Mucosa of descending colon (tissue), 3 donors: ENCODE data around the gene CDKAL1. TPM values are rescaled to one million over a fixed set of nuclear protein-coding genes. Genes with fewer than 3 reads are reported as not detected.

Source experiments
- ATAC-seq: fragments of 200-7000 bp; cut with Tn5 transposase; one replicate; pipeline ENCODE4 v1.9.1; 2020; ENCODE audit warnings: mild to moderate bottlenecking, moderate library complexity
- DNase-seq, 3 donors: peaks; one replicate each; pipeline ENCODE4 v3.0.0-alpha.2; 2020
- H3K36me3 ChIP-seq: fragments of 200-600 bp; one replicate; pipeline ENCODE4 v1.8.0; 2021; ENCODE audit warnings: low read depth, mild to moderate bottlenecking
- H3K4me1 ChIP-seq: fragments of 200-600 bp; one replicate; pipeline ENCODE4 v1.8.0; 2021; ENCODE audit warnings: low read depth, mild to moderate bottlenecking
- H3K4me3 ChIP-seq: fragments of 200-600 bp; one replicate; pipeline ENCODE4 v1.8.0; 2021; ENCODE audit warnings: mild to moderate bottlenecking
- H3K9me3 ChIP-seq: fragments of 200-600 bp; one replicate; pipeline ENCODE4 v1.8.0; 2021; ENCODE audit warnings: mild to moderate bottlenecking
- intact Hi-C, 2 donors: fragments of 100-400 bp; cut with DNase I in 1 of 2; cut with micrococcal nuclease in 1 of 2; formaldehyde crosslinking; loops; one replicate each; pipeline versions ENCODE4 v1.11.0 to v1.11.1; 2022; cut with DNase I, micrococcal nuclease
- total RNA-seq, 3 donors: library from RNA; stranded (reverse); fragmentation: NEBNext Ultra II Directional in 2 of 3; extraction: Animal tissue kit (Norgen Biotek cat#: 25700) in 2 of 3; gene quantifications; one replicate each; pipeline versions ENCODE4 v1.2.1 to v1.2.4, GENCODE V29; 2021 to 2023
- TF ChIP-seq, protein P1 (sequence below): fragments of 200-600 bp; IDR thresholded peaks from one replicate; pipeline ENCODE4 v1.8.0; 2022; ENCODE audit warnings: antibody characterized with exemption, mild to moderate bottlenecking
- donor health status: DM: no; HTN: no; CAD: no; lungs with moderate emphysema.
- donor health status: DM: no; HTN: no; CAD: no.
- donor health status: DM: no; HTN: yes; CAD: no.

The CDKAL1 gene
- total RNA-seq, 3 donors from 2014 or later = 13.4 to 15.5 (median 15.3) TPM

DNA sequence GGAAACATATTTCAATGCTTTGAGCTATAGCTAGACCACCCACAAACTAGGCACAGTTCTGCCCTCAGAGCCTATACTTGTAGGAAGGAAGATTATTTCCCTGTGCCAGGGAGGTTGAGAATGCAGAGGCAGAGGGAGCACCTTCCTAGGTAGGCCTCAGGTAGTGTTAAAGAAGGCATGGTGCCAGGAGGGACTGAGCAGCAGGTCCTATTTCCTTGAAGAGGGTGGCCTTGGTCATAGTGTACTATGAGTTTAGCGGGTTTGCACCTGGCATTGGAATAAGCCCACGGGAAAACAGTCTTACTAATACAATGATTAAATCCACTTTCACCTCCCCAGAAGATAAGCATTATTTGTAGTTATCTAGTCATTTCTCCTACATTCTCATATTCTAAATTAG lies 375.4 kb downstream of the CDKAL1 start:
- TF ChIP-seq, protein P1, sequence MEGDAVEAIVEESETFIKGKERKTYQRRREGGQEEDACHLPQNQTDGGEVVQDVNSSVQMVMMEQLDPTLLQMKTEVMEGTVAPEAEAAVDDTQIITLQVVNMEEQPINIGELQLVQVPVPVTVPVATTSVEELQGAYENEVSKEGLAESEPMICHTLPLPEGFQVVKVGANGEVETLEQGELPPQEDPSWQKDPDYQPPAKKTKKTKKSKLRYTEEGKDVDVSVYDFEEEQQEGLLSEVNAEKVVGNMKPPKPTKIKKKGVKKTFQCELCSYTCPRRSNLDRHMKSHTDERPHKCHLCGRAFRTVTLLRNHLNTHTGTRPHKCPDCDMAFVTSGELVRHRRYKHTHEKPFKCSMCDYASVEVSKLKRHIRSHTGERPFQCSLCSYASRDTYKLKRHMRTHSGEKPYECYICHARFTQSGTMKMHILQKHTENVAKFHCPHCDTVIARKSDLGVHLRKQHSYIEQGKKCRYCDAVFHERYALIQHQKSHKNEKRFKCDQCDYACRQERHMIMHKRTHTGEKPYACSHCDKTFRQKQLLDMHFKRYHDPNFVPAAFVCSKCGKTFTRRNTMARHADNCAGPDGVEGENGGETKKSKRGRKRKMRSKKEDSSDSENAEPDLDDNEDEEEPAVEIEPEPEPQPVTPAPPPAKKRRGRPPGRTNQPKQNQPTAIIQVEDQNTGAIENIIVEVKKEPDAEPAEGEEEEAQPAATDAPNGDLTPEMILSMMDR = no peak
- ATAC-seq = no peak
- no peak overlapping the region for H3K4me3 ChIP-seq
- H3K9me3 ChIP-seq = no peaks in the 10 kb centered on the region
- H3K4me1 ChIP-seq = no peaks in the 10 kb centered on the region
- no peak for DNase-seq
- intact Hi-C loops = no loop called here
- H3K36me3 ChIP-seq = no peaks in the 10 kb centered on the region

DNA sequence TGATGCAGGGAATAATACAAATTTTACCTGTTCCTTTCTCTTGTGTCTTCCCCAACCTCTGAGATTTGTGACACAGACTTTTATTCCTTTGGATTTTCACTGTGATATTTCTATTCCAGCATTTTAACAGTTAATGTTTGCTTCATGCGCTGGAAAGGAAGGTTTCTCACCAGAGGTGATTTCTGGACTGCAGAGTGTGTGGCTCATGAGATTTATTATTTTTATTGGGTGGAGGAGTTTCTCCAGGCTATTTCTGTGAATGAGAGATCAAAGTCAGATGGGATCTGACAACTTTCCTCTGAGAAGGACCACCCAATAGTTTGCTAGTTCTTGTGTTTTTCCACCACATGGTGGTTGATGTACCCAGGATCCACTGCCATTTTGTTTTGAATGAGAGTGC lies 377.5 kb downstream of the CDKAL1 start:
- TF ChIP-seq, protein P1 = no peak

DNA sequence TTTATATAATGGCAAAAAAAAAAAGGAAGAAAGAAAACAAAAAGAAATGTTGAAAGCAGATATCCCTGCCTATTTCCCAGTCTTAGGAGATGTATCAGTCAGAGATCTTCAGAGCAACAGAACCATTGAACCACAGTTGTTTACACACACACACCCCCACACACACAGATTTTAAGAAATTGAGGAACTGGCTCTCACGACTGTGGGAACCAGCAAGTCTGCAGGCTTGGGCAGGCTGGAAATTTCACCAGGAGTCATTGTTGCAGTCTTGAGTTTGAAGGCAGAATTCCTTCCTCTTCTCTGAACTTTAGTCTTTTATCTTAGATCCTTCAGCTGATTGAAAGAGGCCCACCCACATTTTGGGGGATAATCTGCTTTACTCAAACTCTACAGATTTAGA lies 380.9 kb downstream of the CDKAL1 start:
- TF ChIP-seq, protein P1 = no peak
- DNase-seq (no peak), ATAC-seq (no peak)
- H3K4me3 ChIP-seq = no peak overlapping the region
- intact Hi-C loops = no loop called here
- no peaks in the 10 kb centered on the region for H3K36me3 ChIP-seq
- H3K4me1 ChIP-seq = no peaks in the 10 kb centered on the region
- peaks cover 6% of the 10 kb centered on the region for H3K9me3 ChIP-seq

More for the DNA sequence above, 377.5 kb downstream of the CDKAL1 start:
- intact Hi-C loops = no loop called here
- Histone ChIP-seq H3K4me1 (no peaks in the 10 kb centered on the region), H3K9me3 (peaks cover 6% of the 10 kb centered on the region), H3K36me3 (no peaks in the 10 kb centered on the region), H3K4me3 (no peak overlapping the region)
- ATAC-seq (no peak), DNase-seq (no peak)

DNA sequence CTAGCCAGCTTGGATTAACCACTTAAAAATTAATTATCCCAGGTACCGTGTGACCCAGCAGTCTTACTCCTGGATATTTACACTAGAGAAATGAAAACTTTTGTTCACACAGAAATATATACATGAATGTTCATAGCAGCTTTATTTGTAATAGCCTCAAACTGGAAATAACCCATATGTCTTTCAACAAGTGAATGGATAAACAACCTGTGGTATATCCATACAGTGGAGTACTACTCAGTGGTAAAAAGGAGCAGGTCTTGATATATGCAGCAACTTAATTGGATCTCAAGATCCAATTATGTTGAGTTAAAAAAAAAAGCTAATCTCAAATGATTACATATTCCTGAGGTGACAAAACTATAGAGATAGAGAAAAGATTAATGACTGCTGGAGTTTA lies 381.4 kb downstream of the CDKAL1 start:
- intact Hi-C loops = no loop called here
- H3K4me1 ChIP-seq = no peaks in the 10 kb centered on the region
- no peak overlapping the region for H3K4me3 ChIP-seq
- peaks cover 6% of the 10 kb centered on the region for H3K9me3 ChIP-seq
- no peaks in the 10 kb centered on the region for H3K36me3 ChIP-seq
- DNase-seq = no peak
- ATAC-seq = no peak
- TF ChIP-seq, protein P1 = no peak

DNA sequence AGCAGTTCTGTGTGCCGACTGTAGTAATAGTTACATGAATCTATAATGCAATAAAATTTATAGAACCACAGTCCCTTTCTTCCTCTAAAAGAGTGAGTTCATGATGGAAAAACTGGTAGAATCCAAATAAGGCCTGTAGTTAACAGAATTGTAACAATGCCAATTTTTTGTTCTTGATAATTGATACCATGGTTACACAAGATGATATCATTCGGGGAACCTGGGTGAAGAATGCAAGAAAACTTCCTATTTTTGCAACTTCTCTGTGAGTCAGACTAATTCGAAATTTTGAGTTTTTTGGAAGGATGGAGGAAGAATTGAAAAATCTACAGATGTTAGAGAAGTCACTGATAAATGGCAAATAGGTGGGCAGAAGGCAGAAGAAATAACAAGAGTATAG lies 381.8 kb downstream of the CDKAL1 start:
- ATAC-seq (no peak), DNase-seq (no peak)
- H3K9me3 ChIP-seq = peaks cover 6% of the 10 kb centered on the region
- intact Hi-C loops = no loop called here
- TF ChIP-seq, protein P1 = no peak
- H3K4me3 ChIP-seq = no peak overlapping the region
- no peaks in the 10 kb centered on the region for H3K4me1 ChIP-seq
- no peaks in the 10 kb centered on the region for H3K36me3 ChIP-seq

DNA sequence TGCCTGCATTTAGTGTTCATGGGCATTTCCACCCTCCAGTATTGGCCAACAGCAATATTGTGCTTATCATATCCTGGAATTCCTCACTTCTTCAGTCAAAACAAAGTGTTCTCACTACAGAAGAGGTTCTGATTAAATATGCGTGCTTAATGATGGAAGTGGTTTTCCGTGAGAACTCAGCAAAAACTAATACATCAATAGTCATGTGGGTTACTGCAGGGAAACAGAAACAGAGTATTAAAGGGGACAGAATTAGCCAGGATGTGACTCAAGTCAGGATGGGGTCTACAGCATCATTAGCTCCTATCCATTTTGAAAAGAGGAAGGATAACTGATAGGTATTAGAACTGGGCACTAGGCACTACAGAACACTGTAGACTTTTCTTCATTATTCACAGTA lies 384.6 kb downstream of the CDKAL1 start:
- H3K9me3 ChIP-seq = peaks cover 6% of the 10 kb centered on the region
- no peaks in the 10 kb centered on the region for H3K36me3 ChIP-seq
- intact Hi-C loops = no loop called here
- no peak for ATAC-seq
- no peak for DNase-seq
- no peak overlapping the region for H3K4me3 ChIP-seq
- TF ChIP-seq, protein P1 = no peak
- no peaks in the 10 kb centered on the region for H3K4me1 ChIP-seq
